HuH-7 (cell line): ENCODE measurements around the gene KMT5B.
"Not testable (repeated sequence)": the region's sequence is repeated elsewhere in the genome, so short reads cannot be mapped to it uniquely, and the experiment has no call there.

ENCODE experiments used
- DNase-seq: peaks from one replicate; pipeline ENCODE4 v3.0.0; 2011; ENCODE audit warnings: low spot score

KMT5B gene

DNA sequence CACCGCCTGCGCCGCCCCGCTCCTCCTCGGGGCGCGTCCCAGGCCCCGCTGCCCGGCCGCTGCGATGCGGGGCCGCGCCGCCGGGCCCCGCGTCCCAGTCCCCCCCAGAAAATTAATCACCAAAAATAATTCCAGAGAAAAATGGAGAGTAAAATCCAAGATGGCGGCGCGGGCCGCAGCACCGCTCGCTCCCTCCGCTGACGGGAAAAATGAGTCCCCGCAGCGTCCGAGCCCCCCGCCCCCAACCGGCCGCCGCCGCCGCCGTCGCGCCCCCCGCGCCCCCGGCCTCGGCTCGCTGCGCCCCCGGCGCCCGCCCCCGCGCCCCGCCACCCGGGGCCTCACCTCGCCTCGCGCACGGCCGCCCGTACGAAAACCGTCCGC, at the start of gene KMT5B:
TSS of gene KMT5B (minus strand) at position 162 of the 381 bp plus-strand sequence. CDS start 23,220 bp downstream, outside the sequence.
- DNase-seq = peak; percentile 87

DNA sequence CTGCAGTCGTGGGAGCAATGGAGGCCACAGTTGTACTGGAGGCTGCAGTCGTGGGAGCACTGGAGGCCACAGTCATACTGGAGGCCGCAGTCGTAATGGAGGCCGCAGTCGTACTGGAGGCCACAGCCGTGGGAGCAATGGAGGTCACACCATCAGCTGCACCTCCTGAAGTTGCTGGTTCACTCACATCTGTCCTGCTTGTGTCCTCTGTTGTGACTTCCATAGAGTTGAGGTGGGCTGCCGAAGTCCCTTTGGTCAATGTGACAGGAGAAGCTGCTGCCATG, 49.4 kb upstream of the KMT5B start:
- peak; percentile 12 for DNase-seq

DNA sequence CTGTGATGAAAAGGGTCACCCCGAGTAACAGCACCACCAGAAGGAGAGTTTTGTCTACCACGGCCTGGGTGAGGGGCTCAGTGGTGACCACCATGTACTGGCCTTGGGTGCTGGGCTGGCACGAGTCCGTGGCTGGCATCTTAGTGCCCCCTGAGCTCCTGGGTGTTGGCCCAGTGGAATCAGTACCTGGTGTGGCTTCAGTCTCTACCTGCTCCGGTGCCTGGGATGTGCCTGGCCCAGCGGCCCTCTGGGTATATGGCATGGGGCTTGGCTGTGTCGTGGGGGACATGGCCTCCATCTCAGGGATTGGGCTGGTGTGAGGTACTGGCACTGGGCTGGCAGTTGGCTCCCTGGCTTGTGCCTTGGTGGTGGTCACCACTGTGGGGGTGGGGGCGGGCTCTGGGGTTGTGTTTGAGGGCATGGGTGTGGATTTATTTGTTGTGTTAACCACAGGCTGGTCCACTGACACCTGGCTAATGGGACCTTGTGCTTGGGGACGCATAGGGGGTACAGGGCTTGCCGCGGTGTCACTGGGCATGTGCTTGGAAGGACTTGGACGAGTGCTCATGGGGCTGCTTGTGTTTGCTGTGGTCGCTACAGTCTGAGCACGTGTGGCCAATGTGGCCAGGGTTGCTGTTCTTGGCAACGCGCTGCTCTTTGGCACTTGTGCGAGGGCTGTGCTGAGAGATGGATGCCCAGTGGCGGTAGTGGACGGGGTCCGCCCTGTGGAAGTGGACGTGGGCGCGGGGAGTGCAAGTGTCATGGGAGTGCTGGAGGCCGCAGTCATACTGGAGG, 48.9 kb upstream of the KMT5B start:
- DNase-seq = peak; percentile 14

DNA sequence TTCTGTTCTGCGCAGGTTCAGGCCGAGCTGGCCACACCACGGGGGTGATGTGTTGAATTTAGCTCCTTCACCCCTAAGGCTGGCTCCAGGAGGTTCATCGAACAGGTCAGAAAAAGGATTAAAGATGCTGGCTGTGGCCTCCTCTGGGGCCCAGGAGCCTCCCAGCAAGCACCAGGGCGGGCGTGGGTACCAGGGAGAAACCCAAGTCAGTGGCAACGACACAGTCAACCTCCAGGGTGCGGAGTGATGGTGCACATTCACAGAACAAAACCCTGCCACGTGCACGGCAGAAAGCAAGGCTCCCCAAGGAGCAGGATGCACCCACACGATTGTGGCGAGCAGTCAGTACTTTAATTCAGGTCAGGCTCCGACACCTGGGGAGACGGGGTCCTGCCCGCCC, 47.9 kb upstream of the KMT5B start:
- peak; percentile 19 for DNase-seq

DNA sequence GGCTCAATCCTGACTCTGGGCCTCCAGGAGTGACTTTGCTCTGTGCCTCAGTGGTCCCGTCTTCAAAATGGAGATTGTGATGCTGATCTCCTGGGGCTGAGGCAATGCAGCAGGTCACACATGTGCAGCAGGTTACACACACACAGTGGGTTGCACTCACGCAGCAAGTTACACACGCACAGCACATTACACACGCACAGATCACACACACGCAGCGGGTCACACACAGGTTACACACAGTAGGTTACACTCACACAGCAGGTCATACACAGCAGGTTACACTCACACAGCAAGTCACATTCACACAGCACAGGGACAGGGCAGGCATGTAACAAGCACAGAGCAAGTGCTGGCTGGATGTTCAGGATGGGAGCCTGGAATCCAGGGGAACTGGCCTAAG, 47.4 kb upstream of the KMT5B start:
- peak; percentile 26 for DNase-seq

DNA sequence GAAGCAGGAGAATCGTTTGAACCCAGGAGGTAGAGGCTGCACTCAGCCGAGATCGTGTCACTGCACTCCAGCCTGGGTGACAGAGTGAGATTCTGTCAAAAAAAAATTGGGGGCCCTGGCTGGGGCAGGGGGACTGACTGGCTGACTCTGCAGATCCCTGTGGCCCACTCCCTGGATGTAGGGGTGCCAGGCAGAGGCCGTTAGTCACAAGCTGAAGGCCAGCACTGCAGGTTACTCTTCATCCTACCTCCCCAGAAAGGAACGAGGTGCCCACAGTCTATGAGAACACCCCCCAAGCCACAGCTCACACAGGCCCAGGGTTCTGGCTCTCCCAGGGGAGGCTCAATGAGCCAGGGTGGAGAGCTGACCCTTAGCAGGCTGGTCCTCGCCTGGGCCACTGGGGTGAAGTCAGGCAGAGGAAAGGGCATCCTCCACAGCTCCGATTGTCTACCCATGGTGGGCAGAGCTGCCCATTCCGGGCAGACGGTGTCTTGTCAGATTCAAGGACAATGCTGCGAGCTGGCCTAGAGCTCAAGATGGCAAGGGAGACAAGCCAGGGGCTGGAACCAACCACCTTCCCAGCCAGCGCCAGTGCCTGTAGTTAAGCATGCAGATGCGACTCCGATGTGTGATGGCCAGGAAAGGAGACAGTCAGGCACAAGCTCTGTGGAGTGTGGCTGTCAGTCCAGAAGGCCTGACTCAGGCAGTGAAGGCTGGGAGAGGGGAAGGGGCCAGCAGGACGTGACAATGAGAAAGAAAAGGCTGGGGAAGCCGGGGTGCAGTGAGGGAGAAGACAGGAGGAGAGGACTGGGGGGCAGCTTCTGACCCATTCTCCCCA, 46.2 kb upstream of the KMT5B start:
- DNase-seq = peak; percentile 35

DNA sequence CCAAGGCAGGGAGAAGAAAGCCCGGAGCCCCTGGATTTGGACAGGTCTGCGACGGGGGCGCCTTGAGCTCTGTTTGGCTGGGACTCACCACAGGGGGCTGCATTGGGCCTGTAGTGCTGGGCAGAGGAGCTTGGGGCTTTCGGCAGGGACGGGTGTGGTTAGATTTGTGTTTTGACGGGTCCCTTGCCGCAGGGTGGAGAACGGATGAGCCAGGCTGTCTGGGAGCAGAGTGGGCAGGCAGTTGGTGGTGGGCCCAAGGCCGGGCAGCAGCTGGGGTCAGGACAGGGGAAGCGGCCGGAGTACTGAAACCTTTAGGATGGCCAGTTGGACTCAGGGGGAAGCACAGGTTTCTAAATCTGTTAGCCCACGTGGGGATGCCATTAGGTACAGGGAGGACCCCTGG, 45.3 kb upstream of the KMT5B start:
- no peak for DNase-seq

DNA sequence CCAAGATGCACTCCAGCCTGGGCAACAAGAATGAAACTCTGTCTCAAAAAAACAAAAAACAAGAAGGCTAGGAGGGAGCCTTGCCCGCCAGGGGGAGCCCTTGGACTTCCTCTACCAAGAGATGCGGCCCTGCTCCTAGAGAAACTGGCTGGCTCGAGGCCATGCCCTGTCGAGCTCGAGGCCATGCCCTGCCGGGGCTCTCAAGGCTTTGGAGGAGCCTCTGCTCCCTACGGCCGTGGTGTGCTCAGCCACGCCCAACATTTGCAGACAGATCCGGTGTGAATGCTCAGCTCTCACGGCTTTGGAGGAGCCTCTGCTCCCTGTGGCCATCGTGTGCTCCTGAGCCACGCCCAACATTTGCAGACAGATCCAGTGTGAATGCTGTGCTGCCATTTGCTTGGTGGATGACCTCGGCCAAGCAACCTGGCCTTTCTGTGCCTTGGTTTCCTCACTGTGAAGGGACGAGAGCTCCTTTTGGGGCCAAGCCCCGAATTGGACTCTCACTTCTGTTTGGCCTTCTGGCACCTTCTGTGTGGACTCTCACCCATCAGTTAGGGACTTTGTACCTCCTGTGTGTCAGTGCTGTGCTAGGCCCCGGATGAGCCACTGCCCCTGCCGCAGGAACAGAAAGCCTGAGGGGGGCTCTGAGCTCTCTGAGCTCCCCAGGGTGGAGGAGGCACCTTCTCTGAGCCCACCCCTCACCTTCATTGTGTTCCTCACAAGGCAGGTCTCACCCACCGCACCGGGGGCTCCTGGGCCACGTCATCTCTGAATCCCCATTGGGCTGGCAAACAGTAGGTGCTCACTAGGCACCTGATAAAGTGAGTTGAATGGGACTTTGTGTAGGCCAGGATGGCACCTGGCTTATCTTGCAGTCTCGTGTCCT, 44.6 kb upstream of the KMT5B start:
- peak; percentile 99 for DNase-seq

DNA sequence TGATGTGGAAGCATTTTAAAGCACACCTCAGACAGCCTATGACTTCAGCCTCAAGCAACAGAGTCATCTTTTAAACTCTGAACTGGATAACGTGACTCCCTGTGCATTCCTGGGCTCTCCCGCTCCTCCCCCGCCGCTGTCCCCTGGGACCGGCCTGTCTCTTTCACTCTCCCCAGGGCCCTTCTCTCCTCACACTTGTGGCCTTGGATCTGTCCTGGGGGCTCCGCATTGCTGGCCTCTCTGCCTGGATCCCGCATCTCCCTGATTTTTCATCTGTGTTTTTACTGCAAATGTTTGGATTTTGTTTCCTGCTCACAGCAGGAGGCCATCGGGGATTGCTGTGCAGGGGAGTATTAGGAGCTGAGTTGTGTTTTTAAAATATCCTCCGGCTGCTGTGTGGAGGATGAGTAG, 43.2 kb upstream of the KMT5B start:
- peak; percentile 46 for DNase-seq

DNA sequence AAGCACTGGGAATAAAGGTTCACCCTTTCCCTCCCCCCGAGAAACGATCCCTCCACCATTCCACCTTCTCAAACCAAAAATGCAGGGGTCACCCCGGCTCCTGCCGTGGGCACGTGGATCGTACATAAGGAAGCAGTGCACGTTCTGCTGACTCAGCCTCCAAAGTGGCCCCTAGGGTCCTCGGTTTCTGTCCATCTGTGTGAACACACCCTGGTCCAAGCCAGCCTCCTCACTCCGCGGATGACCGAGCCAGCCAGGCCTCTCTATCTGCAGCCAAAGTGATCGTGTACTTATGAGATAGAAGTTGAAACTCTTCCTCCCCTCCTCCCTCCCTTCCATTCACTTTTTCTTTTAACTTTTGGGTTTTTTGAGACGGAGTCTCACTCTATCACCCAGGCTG, 42.4 kb upstream of the KMT5B start:
- peak; percentile 34 for DNase-seq

DNA sequence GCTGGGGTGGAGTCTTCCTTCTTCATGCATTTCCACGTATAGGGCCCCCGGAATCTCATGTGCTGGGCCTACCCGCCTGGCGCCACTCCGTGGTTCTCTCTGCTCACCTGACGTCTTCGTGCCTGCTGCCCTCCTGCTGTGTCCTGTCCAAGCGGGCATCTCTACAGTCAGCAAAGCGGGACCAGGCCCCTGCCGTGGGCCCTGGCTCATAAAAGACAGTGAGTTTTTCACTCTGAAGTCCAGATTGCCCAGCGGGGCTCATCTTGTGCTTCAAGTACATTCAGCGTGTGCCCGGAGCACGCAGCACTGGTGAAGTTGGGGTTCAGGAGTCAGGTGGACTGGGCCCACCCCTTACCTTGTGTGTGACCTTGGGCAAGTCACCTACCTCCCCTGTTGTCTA, 41.3 kb upstream of the KMT5B start:
- no peak for DNase-seq

DNA sequence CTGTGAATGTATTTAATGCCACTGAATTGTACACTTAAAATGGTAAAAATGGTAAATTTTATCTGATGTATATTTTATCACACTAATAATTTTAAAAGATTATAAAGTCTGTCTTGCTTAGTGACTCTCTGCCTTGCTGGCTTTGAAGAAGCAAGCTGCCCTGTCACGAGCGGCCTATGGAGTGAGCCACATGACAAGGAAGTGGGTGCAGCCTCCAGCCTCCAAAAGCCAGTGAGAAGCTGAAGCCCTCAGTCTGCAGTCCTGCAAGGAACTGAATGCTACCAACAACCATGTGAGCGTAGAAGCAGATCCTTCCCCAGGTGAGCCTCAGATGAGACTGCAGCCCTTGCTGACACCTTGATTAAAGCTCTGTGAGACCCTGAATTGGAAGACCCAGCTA, 38.7 kb upstream of the KMT5B start:
- peak; percentile 15 for DNase-seq

DNA sequence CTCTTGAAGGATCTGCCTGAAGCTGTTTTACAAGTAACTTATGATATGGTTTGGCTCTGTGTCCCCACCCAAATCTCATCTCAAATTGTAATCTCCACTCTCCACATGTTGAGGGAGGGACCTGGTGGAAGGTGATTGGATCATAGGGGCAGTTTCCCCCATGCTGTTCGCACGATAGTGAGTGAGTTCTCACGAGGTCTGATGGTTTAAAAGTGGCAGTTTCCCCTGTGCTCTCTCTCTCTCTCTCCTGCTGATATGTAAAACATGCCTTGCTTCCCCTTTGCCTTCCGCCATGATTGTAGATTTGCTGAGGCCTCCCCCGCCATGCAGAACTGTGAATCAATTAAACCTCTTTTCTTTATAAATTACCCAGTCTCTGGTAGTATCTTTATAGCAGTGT, 31.8 kb upstream of the KMT5B start:
- not testable (repeated sequence) for DNase-seq

DNA sequence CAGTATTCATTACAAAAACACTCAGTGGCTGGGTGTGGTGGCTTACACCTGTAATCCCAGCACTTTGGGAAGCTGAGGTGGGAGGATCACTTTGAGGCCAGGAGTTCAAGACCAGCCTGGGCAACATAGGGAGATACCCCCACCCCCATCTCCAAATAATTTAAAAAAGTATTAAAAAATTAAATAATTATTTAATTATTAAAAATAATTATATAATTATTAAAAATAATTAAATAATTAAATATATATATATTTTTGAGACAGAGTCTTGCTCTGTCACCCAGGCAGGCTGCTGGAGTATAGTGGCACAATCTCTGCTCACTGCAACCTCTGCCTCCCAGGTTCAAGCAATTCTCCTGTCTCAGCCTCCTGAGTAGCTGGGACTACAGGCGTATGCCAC, 30.8 kb upstream of the KMT5B start:
- not testable (repeated sequence) for DNase-seq

DNA sequence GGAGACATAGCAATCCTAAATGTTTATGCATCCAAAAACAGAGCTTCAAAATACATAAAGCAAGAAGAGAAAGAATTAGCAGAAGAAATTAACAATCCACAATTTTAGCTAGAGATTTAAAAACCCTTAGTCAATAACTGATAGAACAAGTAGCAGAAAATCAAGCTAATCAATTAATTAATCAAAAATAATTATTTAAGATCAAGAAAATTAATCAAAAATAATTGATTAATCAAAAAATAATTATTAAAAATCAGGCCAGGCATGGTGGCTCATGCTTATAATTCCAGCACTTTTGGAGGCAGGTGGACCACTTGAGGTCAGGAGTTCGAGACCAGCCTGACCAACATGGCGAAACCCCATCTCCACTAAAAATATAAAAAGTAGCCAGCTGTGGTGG, 29.5 kb upstream of the KMT5B start:
- DNase-seq = no peak

DNA sequence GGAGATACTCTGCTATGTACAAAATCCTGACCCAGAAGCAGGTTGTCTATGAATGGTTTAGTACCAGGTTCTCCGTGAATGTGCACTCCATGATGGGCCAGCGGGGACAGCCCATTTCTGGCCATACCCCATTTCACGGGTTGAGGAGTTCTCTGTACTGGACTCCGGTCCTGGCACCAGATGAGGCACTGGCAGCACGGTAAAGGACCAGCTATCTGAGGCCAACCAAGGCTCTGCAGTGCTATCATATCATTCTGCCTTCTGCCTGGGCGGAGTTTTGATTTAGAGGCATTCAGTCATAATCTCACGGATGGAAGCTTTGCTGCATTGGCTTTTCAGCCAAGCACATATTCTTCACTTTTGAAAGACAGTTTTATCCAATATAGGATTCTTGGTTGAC, 18.5 kb upstream of the KMT5B start:
- no peak for DNase-seq

DNA sequence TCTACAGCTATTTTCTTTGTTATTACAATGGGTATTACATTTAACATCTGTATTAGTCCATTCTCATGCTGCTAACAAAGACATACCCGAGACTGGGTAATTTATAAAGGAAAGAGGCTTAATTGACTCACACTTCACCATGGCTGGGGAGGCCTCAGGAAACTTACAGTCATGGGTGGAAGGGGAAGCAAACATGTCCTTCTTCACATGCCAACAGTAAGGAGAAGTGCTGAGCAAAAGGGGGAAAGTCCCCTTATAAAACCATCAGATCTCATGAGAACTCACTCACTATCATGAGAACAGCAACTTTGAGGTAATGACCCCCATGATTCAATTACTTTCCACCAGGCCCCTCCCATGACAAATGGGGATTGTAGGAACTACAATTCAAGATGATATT, 16.5 kb upstream of the KMT5B start:
- no peak for DNase-seq

DNA sequence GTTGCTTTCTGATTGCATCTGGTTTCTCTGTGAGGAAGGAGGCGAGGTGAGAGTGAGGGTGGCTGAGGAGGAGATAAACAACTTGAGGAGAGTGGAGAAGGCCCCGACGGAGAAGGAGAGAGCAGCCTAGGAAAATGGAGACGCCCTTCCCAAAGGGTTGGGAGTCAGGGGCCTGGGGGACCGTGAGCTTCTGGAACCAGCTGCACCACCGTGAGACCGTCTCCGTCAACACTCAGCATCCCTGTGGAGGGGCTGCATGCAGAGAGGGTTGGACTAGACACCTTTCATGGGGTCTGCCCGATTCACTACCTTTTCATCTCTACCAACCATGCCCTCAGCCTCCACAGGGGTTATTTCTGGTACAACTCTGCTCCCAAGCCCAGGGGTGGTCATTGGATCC, 13.3 kb upstream of the KMT5B start:
- DNase-seq = no peak

DNA sequence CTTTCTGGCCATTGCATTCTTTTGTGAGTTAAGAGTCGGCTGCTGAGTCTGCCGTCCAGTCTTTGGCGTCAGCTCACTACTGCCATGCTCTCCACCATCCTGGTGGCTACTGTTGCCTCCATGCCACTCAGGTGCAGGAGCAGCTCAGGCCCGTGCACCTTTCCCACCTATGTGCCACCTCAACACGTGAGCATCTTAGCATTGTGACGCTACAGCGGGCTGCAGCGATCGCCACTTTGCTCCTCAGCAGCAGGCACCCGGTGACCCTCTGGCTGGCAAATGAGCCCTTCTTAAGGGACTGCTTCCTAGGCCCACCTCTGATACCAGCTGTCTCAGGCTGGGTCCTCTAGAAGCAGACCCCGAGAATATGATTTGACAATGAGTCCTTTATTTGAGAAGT, 11.5 kb upstream of the KMT5B start:
- no peak for DNase-seq

DNA sequence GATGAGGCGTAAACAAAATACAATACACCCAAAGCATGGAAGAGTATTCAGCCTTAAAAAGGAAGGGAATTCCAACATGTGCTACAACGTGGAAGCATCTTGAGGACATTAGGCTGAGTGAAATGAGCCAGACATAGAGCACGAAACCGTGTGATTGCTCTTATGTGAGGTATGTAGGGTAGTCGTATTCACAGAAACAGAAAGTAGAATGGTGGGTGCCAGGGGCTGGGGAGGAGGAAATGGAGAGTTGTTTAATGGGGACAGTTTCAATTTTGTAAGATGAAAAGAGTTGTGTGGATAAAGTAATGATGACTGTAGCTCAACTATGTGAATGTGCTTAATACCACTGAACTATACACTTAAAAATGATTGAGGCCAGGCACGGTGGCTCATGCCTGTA, 10.2 kb upstream of the KMT5B start:
- DNase-seq = no peak

DNA sequence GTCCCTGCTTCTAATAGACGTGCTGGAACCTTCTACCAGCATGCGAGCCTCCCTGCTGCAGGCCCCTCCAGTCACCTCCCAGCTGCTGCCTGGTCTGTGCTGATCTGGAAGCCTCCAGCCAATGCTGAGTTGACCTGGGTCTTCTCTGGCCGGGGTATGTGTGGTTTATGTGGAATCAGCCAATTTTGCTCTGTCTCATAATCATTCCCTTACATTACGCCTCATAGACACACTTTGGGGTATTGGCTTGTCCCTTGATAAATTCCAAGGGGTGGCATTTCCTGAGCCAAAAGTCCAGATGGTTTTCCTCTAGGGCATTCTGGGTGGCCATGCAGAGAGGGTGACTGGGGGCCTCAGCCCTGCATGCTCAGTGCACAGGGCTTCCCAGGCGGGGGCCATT, 8.3 kb upstream of the KMT5B start:
- DNase-seq = no peak

DNA sequence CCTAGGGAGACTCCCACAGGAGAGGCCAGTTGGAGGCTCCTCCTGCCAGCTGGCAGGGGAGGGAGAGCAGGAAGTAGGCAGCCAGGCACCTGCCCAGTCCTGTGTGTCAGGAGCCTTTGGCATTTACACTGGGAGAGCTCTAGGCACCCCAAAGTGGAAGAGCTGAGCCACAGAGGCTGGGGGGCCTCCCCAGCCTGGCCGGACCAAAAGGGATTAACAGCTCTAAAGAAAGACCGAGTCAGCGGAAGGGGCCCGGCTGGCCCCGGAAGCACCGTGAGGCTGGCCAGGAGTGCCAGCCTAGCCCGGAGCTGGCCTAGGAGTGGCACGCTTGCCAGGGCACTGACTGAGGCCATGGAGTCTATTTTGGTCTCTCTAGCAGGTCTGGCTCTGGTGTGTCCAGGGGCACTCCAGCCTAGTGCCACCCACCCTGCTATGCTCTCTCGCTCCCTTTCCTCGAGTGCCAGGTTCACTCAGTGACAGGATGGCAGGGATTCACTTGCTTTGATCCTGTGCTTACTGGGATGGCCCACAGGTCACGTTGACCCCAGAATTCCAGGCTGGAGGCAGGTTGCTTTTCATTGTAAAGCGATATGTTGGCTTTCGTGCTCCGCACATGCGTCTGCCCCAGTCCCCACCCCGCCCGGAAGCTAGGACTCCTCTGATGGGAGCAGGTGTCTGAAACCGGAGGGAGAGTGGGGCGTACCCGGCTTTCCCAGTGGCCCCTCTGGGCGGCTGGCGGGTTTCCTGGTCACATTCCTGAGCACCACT, 3.3 kb upstream of the KMT5B start:
- no peak for DNase-seq
